A549 (cell line): ENCODE data around the gene ASB7.

ENCODE experiments used
- CEBPB ChIP-seq, 2 experiments: fragments of >200 bp in 1 of 2; sonication (Bioruptor Twin) in 1 of 2; formaldehyde crosslinking in 1 of 2; IDR thresholded peaks; 2 replicates each; pipeline ENCODE4 v1.6.1; 2012 to 2016
- CTCF ChIP-seq: fragments of >200 bp; sonication (Bioruptor Twin); formaldehyde crosslinking; IDR thresholded peaks from 3 replicates; pipeline ENCODE4 v1.5.1; 2016
- EP300 ChIP-seq, 2 experiments: fragments of >200 bp; sonication (Bioruptor Twin); formaldehyde crosslinking; IDR thresholded peaks; 2 replicates in 1 of 2; 3 replicates in 1 of 2; pipeline ENCODE4 v1.6.1; 2016 to 2017
- PHF8 ChIP-seq: fragments of 200-600 bp; sonication (generic); IDR thresholded peaks from 2 replicates; pipeline ENCODE4 v1.6.1; 2016; ENCODE audit warnings: low read depth, mild to moderate bottlenecking, antibody characterized with exemption, moderate library complexity, borderline replicate concordance
- POLR2A ChIP-seq: IDR thresholded peaks from 2 replicates; pipeline ENCODE4 v1.6.1; 2012; ENCODE audit warnings: mild to moderate bottlenecking, low read length
- RAD21 ChIP-seq, 2 experiments: fragments of >200 bp in 1 of 2; sonication (Bioruptor Twin) in 1 of 2; formaldehyde crosslinking in 1 of 2; IDR thresholded peaks in 1 of 2; conservative IDR thresholded peaks in 1 of 2; 2 replicates in 1 of 2; 3 replicates in 1 of 2; pipeline ENCODE4 v1.6.1; 2012 to 2018; ENCODE audit warnings: inconsistent platforms in 1 of 2
- RCOR1 ChIP-seq: fragments of 150-350 bp; IDR thresholded peaks from 2 replicates; pipeline ENCODE4 v1.6.1; 2014; ENCODE audit warnings: antibody characterized with exemption, low read length, low read depth
- TP53 ChIP-seq: fragments of 250-450 bp; sonication (Bioruptor Pico); IDR thresholded peaks from 2 replicates; pipeline ENCODE4 v1.5.0; 2021; ENCODE audit warnings: mild to moderate bottlenecking, moderate library complexity

- TF ChIP-seq CEBPB (IDR thresholded peaks at IDR 0.05), result no peak
- TF ChIP-seq POLR2A, result no peak
- TF ChIP-seq CTCF, result no peak
- no peak for TF ChIP-seq EP300 (IDR thresholded peaks at IDR 0.05)
- no peak for TF ChIP-seq PHF8
- no peak for TF ChIP-seq RAD21 (conservative IDR thresholded peaks at IDR 0.05 in 1 of 2, IDR thresholded peaks at IDR 0.05 in 1 of 2)
- no peak for TF ChIP-seq RCOR1
- no peak for TF ChIP-seq TP53 (CRISPR knock-in tag)
Measured at GRCh38 chr15:100593431-100593830, 9.0 kb upstream of the ASB7 start.
